GM10847 (cell line): ENCODE data around the gene ARID3B.
A peak's percentile ranks its signal among the peaks of the same experiment; 100 is the strongest.

Source experiments
- POLR2A ChIP-seq: IDR thresholded peaks from 2 replicates; pipeline ENCODE4 v1.6.1; 2011; ENCODE audit not compliant: insufficient read length; ENCODE audit errors: extremely low read depth

Gene ARID3B

DNA sequence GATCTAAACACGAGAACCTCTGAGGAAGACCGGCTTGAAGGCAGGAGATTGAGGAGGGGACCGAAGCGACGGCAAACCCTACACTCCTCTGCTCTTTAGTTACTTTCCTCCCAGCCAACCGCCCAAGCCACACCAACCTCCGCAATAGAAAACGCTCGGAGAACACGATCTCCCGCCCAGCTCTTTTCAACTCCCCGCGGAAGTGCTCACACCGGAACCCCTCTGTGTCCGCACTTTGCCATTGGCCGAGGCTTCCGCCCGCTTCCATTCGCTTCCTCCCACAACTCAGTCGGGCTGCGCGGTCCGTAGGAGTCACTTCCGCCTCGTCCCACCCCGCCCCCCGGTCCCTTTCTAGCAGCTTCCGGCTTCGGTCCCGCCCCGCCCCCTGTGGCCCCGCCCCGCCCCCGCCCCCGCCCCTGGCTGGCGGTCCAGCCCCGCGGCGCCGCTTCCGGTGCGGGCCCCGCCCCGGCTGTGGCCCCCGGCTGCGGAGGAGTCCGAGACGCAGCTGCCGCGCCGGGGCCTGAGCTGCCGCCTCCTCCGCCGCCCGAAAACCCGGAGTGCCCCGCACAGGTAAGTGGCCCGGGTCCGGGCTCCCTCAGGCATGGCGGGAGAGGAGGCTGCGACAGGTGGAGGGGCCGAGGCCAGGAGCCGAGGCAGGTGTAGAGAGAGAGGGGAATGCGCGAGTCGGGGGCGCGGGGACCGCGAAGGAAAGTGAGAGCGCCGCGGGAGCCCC, at the start of gene ARID3B:
Gene ARID3B, plus strand, starts transcription at position 460 of the 733 bp plus-strand sequence. CDS start 2,717 bp downstream, outside the sequence.
- peak; percentile 61 for TF ChIP-seq POLR2A

DNA sequence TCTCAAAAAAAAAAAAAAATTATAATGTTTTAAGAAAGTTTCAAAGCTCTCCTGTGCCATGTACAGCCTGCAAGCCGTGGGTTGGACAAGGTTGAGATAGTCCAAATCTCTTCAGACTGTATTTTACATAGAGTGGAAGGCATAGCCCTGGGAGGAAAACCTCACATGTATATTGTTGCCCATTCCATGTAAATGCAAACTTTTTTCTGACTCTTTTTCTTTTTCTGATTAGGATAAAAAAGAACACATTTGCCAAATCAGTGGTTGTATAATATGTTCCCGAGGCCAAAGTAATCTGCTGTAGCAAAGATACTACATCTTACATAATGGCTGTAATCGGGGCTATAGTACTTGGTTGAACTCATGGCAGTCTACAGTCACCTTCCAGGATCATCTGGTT, 44.4 kb upstream of the ARID3B start:
- TF ChIP-seq POLR2A = no peak

DNA sequence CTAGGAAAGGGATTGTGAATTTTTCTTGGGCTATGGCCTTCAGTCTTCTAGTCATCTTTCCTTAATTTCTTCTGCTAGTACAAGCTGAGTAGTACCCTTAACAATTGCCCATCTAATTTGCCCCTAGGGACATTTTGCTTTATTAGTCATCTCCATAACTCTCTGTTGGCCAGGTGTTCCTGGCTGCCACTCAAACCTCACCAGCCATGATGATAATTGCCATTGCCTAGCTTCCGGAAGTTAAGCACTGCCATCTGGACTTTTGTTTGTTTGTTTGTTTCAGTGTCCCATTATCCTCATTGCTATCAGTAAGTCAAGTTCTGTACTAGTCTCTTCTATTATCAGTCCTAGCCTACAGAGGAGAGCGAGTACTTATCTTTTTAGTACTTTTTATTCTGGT, 43.4 kb upstream of the ARID3B start:
- no peak for TF ChIP-seq POLR2A

- no peak for TF ChIP-seq POLR2A
Observed at GRCh38 chr15:74499366-74499765, 41.7 kb upstream of the ARID3B start.

- no peak for TF ChIP-seq POLR2A
Observed at GRCh38 chr15:74500401-74500800, 40.6 kb upstream of the ARID3B start.

- no peak for TF ChIP-seq POLR2A
Observed at GRCh38 chr15:74502301-74502700, 38.7 kb upstream of the ARID3B start.

- TF ChIP-seq POLR2A = no peak
Observed at GRCh38 chr15:74504418-74504817, 36.6 kb upstream of the ARID3B start.

- TF ChIP-seq POLR2A = no peak
Observed at GRCh38 chr15:74504836-74505235, 36.2 kb upstream of the ARID3B start.

- no peak for TF ChIP-seq POLR2A
Observed at GRCh38 chr15:74505837-74506514, 35.0 kb upstream of the ARID3B start.

DNA sequence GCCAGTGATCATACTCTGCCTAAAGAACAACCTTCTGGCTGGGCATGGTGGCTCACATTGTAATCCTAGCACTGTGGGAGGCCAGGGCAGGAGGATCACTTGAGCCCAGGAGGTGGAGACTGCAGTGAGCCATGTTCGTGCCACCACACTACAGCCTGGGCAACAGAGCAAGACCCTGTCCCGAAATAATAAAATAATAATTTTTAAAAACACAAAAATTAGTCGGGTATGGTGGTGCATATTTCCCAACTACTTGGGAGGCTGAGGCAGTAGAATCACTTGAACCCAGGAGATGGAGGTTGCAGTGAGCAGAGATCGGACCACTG, 34.5 kb upstream of the ARID3B start:
- no peak for TF ChIP-seq POLR2A

- TF ChIP-seq POLR2A = no peak
Observed at GRCh38 chr15:74511583-74511982, 29.4 kb upstream of the ARID3B start.

GRCh38 chr15:74517096-74517495, 23.9 kb upstream of the ARID3B start:
- no peak for TF ChIP-seq POLR2A

- TF ChIP-seq POLR2A = no peak
Observed at GRCh38 chr15:74519311-74519710, 21.7 kb upstream of the ARID3B start.

GRCh38 chr15:74520407-74520806, 20.6 kb upstream of the ARID3B start:
- no peak for TF ChIP-seq POLR2A

GRCh38 chr15:74523982-74524381, 17.0 kb upstream of the ARID3B start:
- no peak for TF ChIP-seq POLR2A

DNA sequence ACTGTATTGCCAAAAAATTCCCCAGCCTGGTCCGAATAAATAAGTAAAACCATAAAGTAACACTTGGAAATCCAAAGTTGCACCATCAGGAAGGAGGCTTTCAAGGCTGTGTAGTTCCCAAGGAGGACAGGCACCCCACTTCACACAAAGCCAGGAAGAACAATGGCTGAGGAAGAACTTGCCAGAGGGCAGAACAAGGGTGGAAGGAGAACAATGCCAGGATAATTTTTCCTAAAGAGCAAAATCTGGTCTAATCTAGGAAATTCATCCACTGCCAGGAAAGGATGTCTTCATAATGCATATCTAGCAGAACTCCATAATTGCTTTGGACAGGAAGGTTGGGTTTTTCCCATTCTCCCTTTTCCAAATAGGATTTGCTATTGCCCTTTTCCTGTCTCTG, 15.7 kb upstream of the ARID3B start:
- no peak for TF ChIP-seq POLR2A

DNA sequence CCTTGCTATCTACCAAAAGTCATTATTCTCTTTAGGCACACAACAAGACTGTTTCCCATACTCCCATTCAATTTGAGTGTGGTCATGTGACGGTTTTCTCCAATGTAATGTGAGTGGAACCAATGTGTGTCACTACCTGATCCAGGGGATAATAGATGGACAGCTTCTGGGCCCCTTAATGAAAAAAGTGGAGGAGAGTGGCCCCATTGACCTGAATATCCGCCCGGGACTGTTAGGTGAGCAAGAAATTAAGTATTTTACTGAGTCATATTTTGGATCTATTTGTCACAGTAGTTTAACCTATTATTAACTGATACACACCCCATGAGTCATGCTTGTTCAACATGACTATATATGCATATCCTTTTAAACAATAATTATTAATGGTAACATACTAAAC, 15.1 kb upstream of the ARID3B start:
- no peak for TF ChIP-seq POLR2A
